Measurements from ENCODE around the gene TUBA1C. TPM values are rescaled to one million over a fixed set of nuclear protein-coding genes. Genes with fewer than 3 reads are reported as not detected.

Gene TUBA1C
- total and polyA plus RNA-seq, 8 donors, result 63.7 to 403 (median 155) TPM

GRCh38 chr12:49284672-49285071, 19.8 kb downstream of the TUBA1C start:
- Histone ChIP-seq H3K36me3 (no peaks in the 10 kb centered on the region), H3K4me3 (no peak overlapping the region), H3K4me1 (peaks cover 0 to 4% (median 0%) of the 10 kb centered on the region in 4 donors), H3K27ac (no peak overlapping the region), H3K27me3 (peaks cover 0 to 36% (median 3%) of the 10 kb centered on the region in 3 donors), H3K9me3 (no peaks in the 10 kb centered on the region)
- TF ChIP-seq CTCF (IDR thresholded peaks at IDR 0.05), result no peak
- TF ChIP-seq POLR2AphosphoS5 (IDR thresholded peaks at IDR 0.05), result no peak
- TF ChIP-seq POLR2A (IDR thresholded peaks at IDR 0.05), result no peak
- TF ChIP-seq EP300 (IDR thresholded peaks at IDR 0.05), result no peak
- no peak for DNase-seq
- intact Hi-C loops (cut with DNase I; ENCODE audit: low total_unique reads), result loop anchor here (5.0 kb wide), 1 partner anchor 53 kb away; the partner anchor contains the start of gene C1QL4
- 70 to 89% (median 87%) methylated on average over 4 of the region's 4 CpGs for WGBS, 5 donors

- DNase-seq, result no peak
- 57 to 68% (median 66%) methylated on average over 6 of the region's 6 CpGs for WGBS, 5 donors
- no peak for TF ChIP-seq POLR2AphosphoS5 (IDR thresholded peaks at IDR 0.05)
- TF ChIP-seq POLR2A (IDR thresholded peaks at IDR 0.05), result no peak
- TF ChIP-seq CTCF (IDR thresholded peaks at IDR 0.05), result no peak
- no peak for TF ChIP-seq EP300 (IDR thresholded peaks at IDR 0.05)
- Histone ChIP-seq H3K36me3 (no peaks in the 10 kb centered on the region), H3K4me3 (no peak overlapping the region), H3K27ac (no peak overlapping the region), H3K4me1 (peaks cover under 1 to 5% (median 4%) of the 10 kb centered on the region in 4 donors), H3K9me3 (no peaks in the 10 kb centered on the region), H3K27me3 (peaks cover 0 to 31% (median 3%) of the 10 kb centered on the region in 3 donors)
- intact Hi-C loops (cut with DNase I; ENCODE audit: low total_unique reads), result loop anchor here (5.0 kb wide), 1 partner anchor 49 kb away; the partner anchor contains the start of gene C1QL4
Measured at GRCh38 chr12:49287876-49288275, 23.0 kb downstream of the TUBA1C start.

- peak; percentile 58 to 81 for DNase-seq
- Histone ChIP-seq H3K9me3 (no peaks in the 10 kb centered on the region), H3K27ac (no peak overlapping the region), H3K27me3 (peaks cover 0 to 37% (median 3%) of the 10 kb centered on the region in 3 donors), H3K4me1 (peaks cover 6 to 11% (median 10%) of the 10 kb centered on the region in 4 donors), H3K36me3 (no peaks in the 10 kb centered on the region), H3K4me3 (no peak overlapping the region)
- intact Hi-C loops (cut with DNase I; ENCODE audit: low total_unique reads), result loop anchor here (5.0 kb wide), 1 partner anchor 49 kb away; the partner anchor contains the start of gene C1QL4
- WGBS, 5 donors, result 6 to 11% (median 9%) methylated on average over 11 of the region's 11 CpGs
- TF ChIP-seq POLR2A (IDR thresholded peaks at IDR 0.05) (no peak), CTCF (IDR thresholded peaks at IDR 0.05) (peak in 5 of 7 experiments; percentile 56 to 87 (median 84))
Measured at GRCh38 chr12:49288412-49288853, 23.6 kb downstream of the TUBA1C start.

- DNase-seq, result no peak
- Histone ChIP-seq H3K27ac (no peak overlapping the region), H3K36me3 (no peaks in the 10 kb centered on the region), H3K4me1 (peaks cover 7 to 16% (median 15%) of the 10 kb centered on the region in 4 donors), H3K9me3 (no peaks in the 10 kb centered on the region), H3K27me3 (peaks cover 0 to 36% (median 0%) of the 10 kb centered on the region in 3 donors), H3K4me3 (no peak overlapping the region)
- TF ChIP-seq EP300 (IDR thresholded peaks at IDR 0.05) (no peak), POLR2AphosphoS5 (IDR thresholded peaks at IDR 0.05) (no peak), CTCF (IDR thresholded peaks at IDR 0.05) (no peak), POLR2A (IDR thresholded peaks at IDR 0.05) (no peak)
- WGBS, 5 donors, result 79 to 92% (median 89%) methylated on average over 9 of the region's 9 CpGs
- intact Hi-C loops (cut with DNase I; ENCODE audit: low total_unique reads), result loop anchor here (5.0 kb wide), 1 partner anchor 48 kb away; the partner anchor contains the start of gene C1QL4
Measured at GRCh38 chr12:49288922-49289555, 24.2 kb downstream of the TUBA1C start.
